HG02678 (cell line): Measurements from ENCODE around the gene ALDOA.
A peak's percentile ranks its signal among the peaks of the same experiment; 100 is the strongest.

ENCODE experiments used
- ATAC-seq: cut with Tn5 transposase; IDR thresholded peaks from one replicate; pipeline ENCODE4 v1.9.1; 2021; ENCODE audit warnings: mild to moderate bottlenecking, moderate library complexity; ENCODE audit not compliant: unreplicated experiment

The ALDOA gene

DNA sequence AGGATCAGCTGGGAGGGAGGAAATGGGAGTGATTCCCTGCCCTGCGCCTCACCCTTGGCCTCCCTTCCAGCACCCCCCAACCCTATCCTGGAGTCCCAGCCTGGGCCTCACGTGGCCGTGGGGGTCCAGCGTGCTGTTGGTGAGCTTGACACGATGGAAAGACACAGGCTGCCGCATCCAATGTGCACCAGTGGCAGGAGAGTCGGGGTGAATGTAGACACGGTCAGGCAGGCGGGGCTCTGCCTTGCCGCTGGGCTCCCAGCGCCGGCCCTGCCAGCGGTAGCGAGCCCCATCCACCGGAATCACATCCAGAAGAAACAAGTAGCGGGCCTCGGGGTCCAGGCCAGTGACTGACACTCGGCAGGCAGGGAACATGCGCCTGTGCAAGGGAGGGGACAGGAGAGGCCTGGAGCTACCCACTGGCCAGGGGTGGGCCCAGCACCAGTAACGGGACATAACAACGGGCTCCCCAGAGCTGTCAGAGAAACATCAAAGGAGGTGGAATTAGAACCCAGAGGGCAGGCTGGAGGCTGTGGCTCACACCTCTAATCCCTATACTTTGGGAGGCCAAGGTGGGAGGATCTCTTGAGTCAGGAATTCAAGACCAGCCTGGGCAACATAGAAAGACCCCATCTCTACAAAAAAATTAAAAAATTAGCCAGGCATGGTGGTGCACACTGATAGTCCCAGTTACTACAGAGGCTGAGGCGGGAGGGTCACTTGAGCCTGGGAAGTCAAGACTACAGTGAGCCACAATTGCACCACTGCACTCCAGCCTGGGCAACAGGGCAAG, 23.5 kb downstream of the ALDOA start:
- ATAC-seq, result no peak

DNA sequence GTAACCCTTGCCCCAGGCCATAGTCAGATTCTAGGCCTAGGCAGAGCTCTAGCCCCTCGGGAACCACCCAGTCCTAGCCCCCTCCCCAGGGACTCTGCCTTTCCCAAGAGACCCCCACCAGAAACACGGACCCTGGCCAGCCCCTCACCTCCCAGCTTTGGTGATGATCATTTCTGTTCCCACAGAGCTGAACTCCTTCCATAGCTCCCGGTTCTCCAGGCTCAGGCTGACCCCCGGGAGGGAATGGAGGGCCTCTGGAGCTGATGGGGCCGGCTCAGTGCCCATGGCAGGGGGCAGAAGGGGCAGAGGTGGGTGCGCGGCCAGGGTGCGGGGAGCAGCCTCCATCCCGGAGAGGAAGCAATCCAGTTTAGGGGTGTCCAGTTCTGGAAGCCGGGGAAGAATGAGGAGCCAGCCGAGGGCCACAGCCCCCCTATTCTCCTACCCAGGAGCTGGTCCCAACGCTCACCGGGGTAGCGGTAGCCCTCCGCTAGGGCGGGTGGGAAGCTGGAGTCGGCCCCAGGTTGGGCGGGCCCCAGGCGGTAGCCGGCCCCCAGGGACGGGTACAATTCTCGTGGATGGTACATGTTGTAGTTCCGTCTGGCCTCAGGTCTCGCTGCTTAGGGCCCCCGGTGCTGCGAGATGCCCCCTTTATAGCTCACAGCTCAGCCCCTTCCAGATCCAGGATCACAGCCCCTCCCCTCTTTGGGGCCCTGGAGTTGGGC, 25.2 kb downstream of the ALDOA start:
- no peak for ATAC-seq

DNA sequence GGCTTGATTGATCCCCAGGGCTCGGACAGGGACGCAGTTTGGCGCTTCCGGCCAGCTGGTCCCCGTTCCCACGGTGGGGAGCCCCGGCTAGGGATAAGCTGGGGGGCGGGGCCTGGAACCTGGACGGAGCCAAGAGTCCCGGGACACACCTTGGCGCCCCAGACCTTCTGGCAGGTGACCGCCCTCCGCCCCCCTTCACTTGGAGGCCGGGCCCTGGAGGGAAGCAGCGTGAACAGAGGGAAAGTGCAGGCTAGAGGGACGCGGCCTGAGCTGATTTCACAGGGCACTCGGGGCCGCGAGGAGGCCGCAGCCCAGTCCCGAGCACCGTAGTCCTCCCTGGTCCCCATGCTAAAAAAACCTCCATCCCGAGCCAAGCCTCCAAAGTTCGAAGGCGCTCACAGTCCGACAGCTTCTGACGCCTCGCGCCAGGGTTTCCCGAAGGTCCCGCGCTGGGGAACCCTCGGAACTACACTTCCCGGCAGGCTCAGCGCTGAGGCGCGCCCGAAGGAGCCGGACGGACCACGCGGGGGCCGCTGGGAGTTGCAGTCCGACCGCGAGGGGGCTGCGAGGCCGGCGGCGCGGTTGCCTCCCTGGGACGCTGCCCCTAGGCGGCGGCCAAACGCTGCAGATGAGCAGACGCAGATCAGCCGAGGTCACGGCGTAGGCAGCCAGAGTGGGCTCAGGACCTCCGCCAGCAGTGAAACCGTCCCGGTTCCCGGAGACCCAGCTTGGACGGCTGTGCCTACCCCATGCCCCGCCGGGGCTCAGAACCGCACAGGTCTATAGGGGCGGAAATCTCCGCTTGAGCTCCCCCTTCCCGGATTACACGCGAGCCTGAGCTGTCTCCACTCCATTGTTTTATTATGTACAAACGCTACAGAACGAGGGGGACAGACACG, 26.2 kb downstream of the ALDOA start, which contains the start of gene TBX6:
Gene TBX6 (minus strand): TSS at position 451 of the 899 bp plus-strand sequence. CDS start 731 bp downstream, outside the sequence.
- ATAC-seq, result peak; percentile 67

DNA sequence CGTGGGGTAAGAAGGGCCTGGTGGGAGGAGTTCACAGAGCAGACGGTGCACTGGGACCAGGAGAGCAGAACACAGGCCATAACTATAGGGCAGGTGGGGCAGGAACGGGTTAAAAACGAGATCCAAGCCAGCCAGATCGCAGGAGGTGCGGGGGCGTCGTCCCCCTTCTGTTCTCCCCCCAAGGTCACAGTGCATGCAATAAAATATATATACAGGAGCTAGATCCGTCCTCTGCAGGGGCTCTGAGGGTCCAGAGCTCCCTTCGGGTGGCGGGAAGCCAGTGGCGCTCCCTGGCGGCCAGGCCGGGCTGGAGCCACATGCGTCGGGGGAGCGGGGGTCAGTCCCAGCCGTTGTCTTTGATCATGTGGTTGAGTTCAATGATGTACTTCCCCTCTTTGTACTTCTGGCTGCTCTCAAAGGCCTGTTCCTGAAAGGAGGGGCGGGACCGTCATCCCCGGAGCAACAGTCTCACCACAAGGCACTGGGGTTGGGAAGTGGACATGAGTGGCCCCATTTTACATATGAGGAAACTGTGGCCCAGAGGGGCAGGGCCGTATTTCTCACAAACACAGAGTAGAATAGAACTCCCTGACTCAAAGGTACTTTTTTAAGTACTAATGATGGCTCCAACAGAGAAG, 26.9 kb downstream of the ALDOA start:
- ATAC-seq, result peak; percentile 30

DNA sequence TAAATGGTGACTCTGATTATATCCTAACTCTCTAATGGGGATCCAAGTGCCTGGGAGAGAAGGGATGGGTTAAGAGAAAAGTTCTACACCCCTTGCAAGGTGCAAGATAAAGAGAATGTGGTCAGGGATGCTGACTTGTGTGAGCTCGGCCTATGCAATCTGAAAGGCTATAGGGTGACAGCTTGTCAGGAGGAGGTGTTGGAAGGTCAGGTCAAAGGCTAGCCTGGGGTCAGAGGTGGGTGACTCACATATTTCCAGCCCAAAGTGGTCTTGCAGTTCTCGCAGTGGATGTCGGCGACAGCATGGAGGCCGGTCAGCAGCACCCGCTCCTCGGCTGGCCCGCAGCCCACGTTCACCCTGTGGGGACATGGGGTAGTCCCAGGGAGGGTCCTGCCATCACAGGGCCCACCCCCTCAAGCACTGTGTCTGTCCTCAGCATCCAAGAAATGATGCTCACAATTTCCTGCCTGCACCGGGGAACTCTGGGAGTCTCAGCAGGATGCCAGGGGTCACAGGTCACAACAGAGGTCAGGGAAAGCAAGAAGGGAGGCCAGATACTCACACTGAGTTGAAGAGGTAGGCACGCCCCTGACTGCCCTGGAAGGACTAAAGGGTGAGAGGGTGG, 29.1 kb downstream of the ALDOA start:
- no peak for ATAC-seq

DNA sequence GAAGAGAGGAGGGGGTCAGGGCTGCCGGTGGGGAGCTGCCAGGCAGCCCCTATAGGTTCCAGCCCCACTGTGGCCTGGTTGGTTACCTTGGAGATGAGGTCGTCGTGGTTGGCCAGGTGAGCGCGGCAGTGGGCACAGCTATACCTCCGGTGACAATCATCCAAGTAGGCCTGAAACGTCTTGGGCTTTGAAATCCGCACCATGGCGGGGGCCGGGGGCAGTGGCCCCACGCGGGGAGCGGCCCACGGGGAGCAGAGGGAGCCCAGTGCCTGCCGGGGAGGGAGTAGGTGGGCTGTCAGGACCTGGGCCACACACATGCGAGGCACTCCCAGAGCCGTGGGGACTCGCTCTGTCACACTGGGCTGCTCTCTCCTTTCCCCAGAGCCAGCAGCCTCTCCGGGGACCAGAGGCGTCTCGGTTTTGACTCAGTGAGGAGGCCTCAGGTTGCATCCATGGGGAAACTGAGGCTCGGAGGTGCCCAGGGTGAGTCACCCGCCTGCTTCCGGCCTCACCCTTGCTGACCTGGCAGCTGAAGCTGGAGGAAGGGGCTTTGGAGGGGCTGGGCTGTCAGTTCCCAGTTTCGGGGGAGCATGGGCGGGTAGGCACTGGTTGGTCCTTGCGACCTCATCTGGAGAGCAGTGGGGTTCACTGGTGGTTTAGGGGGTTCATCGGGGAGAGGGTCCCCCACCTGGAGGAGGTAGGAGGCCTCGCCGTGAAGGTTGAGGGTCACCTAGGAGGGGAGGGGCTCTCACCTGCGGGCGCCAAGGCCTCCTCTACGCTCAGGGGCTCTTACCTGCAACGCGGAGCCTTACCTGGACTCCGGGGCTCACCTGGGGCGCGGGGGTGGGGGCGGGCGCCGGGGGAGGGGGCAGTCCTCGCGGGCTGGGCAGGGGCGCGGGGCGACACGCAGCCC, 29.9 kb downstream of the ALDOA start:
- ATAC-seq, result no peak

DNA sequence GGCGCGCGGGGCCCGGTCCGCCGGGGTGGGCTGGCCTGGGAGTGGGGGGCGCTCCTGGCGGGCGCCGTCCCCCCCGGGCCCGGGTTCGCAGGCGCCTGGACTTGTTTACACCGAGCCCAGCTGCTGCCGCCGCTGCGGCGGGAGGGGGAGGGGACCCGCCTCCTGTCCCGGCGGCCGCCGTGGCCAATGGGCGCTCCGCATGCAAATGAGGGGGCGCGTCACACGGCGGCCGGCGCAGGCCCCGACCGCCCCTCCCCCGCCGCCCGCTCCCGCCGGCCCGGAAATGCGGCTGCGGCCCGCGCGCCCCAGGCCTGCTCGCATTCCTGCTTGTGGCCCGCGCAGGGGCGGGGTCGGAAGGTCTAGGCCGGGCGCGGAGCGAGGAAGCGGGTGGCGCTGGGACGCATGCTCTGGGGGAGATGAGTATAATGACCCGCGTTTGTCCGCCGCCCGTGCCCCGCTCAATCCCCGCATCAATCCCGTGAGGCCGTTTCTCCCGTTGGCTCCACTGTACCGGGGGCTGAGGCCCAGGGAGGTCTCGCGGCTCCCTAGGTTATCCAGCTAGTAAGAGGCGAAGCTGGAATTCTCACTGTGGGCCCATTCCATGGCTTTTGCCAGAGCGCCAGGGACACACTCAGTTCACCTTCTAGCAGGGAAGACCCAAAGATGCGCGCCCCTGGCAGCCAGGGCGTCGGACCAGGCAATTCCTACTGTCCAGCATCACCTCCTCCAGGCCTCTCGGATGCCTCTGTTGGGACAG, 30.7 kb downstream of the ALDOA start, which contains the start of gene YPEL3:
Gene YPEL3 (minus strand): TSS at position 109 of the 757 bp plus-strand sequence. CDS start 731 bp downstream, outside the sequence.
- ATAC-seq, result peak; percentile 59

DNA sequence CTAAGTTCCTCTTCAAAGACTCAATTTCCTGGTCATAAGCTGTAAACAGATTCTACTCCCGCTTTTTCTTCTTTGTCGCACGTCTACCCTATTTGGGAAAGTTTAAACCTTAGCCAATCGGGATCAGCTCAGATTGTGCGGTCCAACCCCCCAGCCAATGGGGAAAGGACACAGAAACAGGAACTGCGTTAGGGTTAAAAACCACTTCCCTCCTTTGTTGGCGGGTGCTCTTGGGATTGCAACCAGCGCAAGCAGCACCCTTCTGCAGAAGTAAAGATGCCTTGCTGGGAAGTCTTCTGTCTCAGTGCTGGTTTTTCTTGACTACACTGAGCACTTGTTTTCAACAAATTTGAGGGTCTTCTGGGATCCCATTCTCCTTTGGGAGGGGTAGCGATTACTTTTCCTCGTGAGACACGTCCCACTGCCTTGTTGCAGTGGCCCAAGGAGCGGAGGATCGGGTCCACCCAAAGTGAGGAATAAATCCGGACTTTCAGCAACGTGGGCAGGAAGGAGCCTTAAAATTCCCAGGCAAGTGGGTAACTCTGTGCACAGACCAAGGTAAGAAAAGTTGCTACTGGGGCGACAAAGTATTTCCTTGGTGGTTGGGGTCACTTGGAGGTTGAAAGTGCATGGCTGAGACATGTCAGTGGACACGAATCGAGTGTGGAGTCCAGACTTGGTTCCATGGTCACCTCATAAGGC, 31.5 kb downstream of the ALDOA start:
- ATAC-seq, result no peak

DNA sequence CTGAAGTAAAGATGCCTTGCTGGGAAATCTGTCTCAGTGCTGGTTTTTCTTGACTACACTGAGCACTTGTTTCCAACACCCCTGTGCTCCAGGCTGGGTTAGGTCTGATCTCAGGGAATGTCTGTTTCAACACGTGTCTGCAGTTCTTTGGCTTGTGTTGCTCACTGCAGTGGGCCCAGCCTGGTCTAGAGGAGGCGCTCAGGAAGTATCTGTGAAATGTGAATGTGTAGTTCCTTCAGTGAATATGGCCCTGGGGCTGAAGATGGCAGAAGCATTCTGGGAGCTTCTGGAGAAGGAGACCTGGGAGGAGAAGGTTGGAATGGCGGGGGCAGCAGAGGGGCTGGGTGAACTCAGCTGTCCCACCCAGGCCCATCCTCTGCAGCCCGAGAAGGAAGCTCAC, 38.5 kb downstream of the ALDOA start:
- no peak for ATAC-seq

DNA sequence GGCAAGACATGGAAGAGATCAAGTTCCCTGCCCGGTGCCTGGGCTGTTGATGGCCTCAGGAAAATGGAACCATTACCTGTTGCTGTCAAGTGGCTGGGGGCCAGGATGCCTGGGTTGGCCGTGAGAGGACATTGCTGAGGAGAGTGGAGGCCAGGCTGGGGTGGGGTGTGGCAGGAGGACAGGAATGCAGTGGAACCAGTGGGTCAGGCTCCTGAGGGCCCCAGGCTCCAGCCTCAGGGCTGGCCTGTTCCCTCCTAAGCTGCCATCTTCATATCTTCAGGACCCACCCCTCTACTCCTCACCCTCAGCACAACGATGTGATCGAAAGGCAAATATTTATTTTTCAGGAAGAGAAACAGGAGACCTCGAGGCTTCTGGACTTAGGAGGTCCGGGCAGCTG, 38.9 kb downstream of the ALDOA start:
- ATAC-seq, result no peak

DNA sequence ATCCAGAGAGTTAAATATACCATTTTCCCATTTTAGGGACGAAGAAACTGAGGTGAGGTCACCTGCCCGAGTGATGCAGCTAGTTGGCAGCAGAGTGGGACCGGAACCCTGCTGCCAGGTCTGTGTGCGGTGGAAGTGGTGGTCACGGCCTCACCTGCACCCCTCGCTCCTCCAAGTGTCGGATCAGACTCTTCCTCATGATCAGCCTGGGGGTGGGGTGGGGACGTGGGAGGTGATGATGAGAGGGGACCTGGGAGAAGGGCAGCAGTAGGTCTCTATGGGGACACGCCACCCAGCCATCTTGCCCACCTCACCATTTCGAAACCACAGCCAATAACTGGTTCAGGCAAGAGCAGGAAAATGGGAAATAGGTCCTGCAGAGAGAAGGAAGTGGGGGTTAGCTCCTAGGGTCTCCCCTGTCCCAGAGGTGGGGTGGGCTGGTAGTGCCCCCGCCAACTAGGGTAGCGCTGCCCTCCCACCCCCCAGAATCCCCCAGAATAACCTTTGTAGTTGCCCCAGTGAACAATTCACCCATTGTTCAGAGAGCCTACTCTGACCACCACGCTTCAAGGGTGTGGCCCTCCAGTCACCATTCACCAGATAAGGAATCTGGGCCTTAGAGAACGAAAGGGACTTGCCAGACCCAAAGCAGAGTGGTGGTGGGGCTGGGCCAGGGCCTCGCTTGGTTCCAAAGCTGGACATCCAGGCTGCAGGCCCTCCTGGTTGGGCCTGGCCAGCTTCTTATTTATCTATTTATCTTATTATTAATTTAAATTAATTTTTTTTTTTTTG, 42.7 kb downstream of the ALDOA start:
- no peak for ATAC-seq

DNA sequence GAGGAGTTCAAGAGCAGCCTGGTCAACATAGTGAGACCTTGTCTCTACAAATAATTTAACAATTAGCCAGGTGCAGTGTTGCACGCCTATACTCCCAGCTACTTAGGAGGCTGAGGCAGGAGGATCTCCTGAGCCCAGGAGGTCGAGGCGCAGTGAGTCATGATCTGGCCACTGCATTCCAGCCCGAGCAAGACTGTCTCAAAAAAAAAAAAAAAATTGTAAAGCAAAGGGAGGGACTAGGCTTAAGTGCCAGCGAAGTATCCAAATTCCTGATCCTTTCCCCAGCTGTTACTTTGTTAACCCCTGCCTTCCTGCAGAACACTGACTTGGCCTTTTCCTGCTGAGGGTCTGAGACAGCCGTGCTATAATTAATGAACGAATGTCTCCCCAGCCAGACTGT, 45.1 kb downstream of the ALDOA start:
- no peak for ATAC-seq

DNA sequence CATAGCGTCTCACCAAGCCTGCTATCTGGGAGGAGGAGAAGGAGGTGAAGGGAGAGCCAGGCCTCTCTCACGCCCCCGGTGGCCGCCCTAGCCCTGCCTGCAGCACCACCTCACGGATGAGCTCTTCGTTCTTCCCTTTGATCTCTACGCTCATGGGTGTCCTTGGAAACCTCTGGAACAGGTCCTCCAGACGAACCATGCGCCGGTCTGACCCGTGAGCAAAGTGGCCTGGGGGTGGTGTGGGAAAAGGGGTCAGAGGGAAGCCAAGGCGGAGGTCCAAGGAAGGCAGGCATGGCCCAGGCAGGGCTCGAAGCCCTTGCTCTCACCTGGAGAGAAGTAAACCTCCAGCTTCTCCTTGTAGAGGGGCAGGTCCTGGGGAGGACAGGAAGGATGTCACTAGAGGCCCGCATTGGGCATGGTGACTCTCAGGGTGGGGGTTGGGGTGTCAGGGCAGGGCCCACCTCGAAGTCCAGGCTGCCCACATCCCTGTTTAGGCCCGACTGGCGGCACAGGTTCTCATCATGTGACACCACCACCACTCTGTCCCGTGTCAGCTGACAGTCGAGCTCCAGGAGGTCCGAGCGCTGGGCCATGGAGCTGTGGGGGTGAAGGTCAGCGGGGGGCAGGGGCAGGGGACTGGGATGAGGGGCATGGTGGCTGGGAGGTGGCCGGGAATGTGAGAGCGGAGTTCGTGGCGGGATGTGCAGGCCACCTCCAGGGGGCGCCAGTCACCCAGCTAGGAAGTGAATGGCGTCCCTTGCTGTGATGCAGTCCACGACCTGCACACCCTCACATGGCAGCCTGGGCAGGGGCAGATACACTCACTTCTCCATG, 46.9 kb downstream of the ALDOA start:
- ATAC-seq, result no peak

DNA sequence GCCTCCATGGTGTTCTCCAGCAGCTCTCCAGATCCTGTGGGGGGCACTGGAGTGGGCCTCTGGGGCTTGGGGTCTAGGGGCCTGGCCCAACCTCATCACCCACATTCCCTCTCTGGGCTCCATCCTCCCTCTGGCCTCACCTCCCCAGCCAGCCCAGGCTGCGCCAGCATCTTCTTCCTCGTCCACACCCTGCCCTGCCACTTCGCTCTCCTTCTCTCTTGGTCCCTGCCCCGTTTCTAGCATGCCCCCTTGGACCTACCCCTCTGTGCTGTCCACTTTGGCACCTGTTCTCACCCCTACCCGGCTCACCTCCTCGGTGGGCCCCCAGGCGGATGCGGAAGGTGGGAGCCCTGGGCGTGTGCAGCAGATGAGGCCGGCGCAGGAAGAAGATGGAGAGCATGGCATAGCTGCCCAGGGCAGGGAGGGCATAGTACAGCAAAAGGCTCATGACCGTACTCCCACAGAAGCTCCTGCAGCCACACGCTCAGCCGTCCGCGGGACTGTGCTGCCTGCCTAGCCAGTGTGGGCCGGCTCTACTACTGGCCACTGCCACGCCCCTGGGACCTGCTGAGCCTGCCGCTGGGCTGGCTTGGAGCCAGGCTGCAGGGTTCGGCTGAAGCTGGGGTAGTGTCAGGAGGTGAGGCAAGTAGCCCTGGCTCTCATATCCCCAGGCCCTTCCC, 47.6 kb downstream of the ALDOA start, which contains the start of gene GDPD3:
Gene GDPD3 (minus strand): TSS at position 507 of the 680 bp plus-strand sequence. CDS start 59 bp downstream, at position 448.
- ATAC-seq, result no peak

DNA sequence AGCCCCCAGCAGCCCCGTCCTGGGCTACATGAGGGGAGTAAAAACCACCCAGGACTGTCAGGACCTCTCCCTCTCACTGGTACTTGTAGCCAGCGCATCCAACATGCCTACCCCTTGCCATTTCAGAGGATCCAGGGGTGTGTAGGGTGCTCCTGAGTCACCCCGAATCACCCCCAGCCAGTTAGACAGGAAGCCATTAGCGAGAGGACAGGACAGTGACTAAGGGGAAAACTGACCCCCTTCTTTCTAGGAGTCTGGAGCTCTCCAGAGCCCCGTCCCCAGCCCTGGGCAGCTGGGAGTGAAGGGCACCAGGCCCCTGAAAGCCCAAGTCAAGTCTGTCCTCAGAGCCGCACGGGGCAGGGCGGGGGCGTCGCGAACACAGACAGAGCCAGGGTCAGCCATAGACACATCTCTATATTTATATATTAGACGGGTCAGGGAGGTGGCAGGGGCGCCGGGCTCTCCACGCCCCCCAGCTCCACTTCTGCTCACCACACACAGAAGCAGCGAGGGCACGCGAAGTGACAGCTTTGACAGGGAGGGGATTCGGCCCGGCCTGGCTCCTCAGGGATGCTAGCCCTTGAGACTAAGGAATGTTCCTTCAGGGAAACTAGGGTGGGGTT, 48.3 kb downstream of the ALDOA start:
- ATAC-seq, result no peak
